Renal pelvis (tissue), 4 donors: Measurements from ENCODE around the gene SERGEF. TPM values are rescaled to one million over a fixed set of nuclear protein-coding genes. Genes with fewer than 3 reads are reported as not detected.
"Not testable (repeated sequence)": the region's sequence is repeated elsewhere in the genome, so short reads cannot be mapped to it uniquely, and the experiment has no call there.

Experiments used
- DNase-seq: peaks from one replicate; pipeline ENCODE4 v3.0.0-alpha.2; 2013
- polyA plus RNA-seq, 3 donors: library from polyadenylated mRNA; unstranded; fragments of 120-200 nt; gene quantifications; one replicate each; pipeline ENCODE4 v1.2.1, GENCODE V29; 2013; ENCODE audit not compliant: insufficient read length in 3 of 3

SERGEF gene
- polyA plus RNA-seq, 3 donors = 18.5 to 21.8 (median 20.5) TPM

DNA sequence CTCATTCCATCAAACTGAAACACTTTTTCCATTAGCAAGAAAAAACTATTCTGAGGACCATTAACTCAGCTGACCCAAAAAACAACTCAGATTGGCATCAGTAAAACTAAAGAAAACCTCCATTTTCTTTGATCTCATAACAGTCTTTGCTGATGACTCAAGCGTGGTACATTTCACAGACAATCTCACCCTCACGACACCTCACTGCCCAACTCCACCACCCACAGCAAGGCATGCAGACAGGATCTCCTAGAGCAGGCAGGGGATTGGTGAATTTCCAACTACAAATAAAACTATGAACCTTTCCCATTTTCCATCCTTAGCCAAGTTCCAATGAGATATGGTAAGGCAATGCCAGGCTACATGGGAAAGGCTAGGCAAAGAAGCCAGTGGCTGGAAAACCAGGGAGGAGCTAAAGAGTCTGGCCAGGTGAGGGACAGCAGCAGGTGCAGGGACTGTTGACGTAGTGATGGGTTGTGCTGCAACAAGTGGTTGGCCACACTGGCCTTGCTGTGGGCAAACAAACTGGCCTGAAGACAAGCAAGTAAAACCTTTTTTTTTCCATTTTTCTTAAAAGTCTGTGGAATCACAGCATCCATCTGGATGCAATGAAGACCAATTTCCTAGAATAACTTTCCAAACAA is 97.2 kb downstream of the SERGEF start:
- DNase-seq = no peak

DNA sequence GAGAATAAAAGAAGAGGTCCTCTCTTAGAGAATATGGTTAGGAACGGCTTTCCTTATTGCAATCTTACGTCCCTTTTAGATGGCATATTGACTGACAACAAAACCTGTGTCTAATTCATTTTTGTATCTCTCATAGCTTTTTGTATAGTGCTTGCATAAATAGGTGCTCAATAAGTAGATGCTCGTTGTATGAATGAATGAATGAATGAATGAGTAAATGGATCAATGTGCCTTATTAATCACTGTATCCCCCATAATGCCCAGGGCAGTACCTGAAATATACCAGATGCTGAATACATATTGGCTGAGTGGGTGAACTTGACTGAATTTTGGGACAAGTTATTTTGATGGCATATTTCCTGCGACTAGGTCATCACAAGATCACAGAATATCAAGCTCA is 97.9 kb downstream of the SERGEF start:
- DNase-seq = no peak

DNA sequence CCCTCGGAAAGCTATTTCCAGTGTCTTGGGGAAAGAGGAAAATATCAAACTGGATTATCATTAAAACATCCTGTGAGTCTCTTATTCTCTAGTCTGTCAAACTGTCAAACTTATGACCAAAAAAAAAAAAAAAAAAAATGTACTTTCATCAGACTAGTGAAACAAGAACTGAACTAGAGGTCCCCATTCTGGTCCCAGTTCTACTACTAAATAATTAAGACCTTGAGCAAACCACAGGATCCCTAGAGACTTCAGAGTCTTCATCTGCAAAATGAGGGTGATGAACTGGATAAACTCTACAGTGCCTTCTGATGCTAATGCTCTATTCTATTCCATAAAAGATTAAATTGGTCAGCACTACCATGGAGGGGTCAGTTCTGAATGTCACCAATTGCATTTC is 105.8 kb downstream of the SERGEF start:
- DNase-seq = no peak

DNA sequence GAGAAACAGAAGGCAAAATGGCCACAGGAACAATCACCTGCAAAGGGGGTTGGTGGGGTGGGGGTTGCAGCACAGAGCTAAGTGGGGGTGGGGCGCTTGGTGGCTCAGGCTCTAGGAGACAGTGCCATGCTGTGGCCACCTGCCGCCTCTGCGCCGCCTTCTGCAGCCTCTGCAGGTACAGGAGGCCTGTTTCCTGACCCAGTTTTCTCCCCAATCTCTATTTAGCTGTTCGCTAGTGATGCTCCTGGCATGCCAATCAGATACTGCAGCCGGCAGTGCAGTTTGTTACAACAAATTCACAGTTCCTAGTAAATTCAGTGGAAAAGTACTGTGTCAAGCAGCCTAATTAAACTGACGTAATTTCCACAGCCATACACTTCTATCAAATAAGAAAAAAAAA is 106.4 kb downstream of the SERGEF start:
- DNase-seq = no peak

- no peak for DNase-seq
Measured at GRCh38 chr11:17905477-17905876, 107.4 kb downstream of the SERGEF start.

GRCh38 chr11:17901481-17901880 is 111.4 kb downstream of the SERGEF start:
- DNase-seq = no peak

DNA sequence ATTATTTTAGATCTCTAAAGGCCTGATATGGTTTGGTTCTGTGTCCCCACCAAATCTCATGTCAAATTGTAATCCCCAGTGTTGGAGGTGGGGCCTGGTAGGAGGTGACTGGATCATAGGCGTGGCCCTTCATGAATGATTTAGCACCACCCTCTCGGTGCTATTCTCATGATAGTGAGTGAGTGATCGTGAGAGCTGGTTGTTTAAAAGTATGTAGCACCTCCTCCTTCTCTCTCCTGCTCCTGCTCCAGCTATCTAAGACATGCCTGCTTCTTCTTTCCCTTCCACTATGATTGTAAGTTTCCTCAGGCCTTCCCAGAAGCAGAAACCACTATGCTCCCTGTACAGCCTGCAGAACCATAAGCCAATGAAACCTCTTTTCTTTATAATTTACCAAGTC is 114.1 kb downstream of the SERGEF start:
- DNase-seq = no peak

GRCh38 chr11:17898071-17898470 is 114.8 kb downstream of the SERGEF start:
- DNase-seq = no peak

DNA sequence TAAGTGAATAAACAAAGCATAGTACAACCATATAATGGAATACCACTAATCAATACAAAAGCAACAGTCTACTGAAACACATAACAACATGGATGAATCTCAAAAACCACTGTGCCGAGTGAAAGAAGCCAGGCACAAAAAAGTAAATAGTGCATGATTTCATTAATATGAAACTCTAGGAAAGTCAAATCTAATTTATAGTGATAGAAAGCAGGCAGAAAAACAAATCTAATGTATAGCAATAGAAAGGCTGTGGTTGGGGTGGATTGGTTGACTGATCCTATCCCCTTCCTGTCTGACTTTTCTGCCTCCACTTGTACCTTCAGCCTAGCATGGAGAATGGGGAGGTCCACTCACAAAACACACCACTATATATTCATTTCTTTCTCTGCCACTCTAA is 115.4 kb downstream of the SERGEF start:
- no peak for DNase-seq

GRCh38 chr11:17896496-17897151 is 116.2 kb downstream of the SERGEF start:
- DNase-seq = not testable (repeated sequence)

- DNase-seq = no peak
Measured at GRCh38 chr11:17894929-17895658, 117.8 kb downstream of the SERGEF start.

GRCh38 chr11:17892409-17892808 is 120.4 kb downstream of the SERGEF start:
- no peak for DNase-seq

DNA sequence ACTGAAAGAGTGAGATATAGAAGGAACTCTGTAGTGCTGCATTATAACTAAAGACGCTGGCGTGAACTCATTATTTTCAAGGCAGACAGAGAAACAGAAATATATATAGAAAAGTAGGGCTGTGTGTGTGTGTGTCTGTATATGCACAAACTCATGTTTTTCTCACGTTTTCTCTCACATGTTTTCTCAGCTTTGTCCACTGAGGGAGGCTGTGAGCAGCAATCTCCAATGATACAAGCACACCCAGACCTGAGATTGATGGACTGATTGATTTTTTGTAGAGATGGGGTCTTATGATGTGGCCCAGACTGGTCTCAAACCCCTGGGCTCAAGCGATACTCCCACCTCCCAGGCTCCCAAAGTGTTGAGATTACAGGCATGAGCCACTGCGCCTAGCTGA is 122.5 kb downstream of the SERGEF start:
- DNase-seq = no peak

DNA sequence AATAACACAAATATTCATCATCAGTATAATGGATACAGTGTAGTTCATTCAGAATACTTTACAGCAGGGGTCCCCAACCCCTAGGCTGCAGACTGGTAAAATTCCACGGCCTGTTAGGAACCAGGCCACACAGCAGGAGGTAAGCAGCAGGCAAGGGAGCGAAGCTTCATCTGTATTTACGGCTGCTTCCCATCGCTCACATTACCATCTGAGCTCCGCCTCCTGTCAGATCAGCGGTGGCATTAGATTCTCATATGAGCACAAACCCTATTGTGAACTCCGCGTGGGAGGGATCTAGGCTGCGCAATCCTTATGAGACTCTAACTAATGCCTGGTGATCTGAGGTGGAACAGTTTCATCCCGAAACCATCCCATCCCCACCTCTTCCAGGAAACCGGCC is 125.1 kb downstream of the SERGEF start:
- peak; percentile 21 for DNase-seq

DNA sequence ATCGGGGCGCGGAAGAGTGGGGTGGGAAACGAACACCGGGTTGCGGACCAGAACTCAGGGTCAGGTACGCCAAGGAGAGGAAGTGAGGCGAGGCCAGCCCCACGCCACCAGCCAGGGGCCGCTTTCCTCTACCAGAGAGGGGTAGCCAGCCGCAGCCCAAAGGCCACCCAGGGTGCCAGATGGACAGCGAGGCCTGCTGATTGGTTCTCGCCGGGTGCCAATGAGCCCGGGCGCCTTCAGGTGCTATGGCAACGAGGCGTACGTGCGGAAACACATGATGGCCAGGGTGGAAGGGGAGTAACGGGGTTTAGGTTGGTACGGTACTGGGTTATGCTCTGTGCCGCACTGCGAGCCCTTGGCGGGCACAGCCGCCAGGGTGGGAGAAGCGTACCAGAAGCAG is 128.9 kb downstream of the SERGEF start:
- no peak for DNase-seq

DNA sequence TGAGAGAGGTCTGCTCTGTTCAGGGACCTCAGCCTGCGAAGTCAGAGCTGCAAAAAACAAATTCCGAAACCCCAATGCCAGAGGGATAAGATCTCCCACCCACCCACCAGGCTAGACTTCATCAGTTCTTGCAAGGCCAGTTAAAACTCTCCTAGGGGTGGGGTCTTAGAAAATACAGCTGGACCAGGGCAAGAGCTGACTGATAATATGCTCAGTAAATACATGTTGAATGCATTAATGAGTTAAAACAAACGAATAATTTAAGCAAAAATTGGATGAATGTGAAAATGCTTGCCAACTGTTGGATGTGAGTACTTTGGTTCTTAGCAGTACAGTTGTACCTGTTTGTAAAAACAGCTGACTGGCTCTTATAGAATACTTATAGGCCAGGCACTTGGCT is 129.8 kb downstream of the SERGEF start:
- DNase-seq = no peak

DNA sequence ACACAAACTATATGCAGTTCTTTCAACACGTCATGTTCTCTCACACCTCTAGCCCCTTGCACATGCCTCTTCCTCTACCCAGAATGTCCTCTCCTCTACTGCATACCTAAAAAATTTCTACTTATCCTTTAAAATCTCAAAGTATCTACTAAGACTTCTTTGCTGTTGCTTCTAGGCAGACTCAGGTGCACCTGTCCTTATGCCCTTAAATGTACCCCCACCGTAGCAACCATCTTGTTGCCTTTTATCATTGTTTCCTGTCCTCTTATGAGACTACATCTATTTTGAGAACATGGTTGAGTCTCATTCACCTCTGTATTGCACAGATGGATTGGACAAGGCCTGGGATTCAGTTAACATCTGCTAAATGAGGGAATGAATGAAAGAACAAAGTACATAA is 134.1 kb downstream of the SERGEF start:
- no peak for DNase-seq

DNA sequence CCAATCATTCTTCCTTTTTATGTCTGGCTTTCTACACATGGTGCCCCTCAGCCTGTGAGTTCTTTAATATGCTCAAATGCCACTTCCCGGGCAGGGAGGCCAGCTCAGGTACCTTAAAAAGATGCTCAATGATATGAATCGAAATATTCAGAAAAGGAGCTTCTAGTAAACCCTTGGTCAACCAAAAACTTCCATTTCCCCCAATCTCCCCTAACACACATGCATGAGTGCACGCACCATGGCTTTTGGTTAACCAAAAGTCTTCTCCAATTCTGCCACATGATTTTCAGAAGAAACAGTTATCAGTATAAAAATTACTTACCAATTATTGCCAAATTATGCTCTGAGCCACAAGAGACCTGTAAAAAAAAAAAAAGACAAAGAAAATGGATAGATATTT is 135.0 kb downstream of the SERGEF start:
- DNase-seq = no peak

GRCh38 chr11:17876827-17877226 is 136.0 kb downstream of the SERGEF start:
- no peak for DNase-seq

DNA sequence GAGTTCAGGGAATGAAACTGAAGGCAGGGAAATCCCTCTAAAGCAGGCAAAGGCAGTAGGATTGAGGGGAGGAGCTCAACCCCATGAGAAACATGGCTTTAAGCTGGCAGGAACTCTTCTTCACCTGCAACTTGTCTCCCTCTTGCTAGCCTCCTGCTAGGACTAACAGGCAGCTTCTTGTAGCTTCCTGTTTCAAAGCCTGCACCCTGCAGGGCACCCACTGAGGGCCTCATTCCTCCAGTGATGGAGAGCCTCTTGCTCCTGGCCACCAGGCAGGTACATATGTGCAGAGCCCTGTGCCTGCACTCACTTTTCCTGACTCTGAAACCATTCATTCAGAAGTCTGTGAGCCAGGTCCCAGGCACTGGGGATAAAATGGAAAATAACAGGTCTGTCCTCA is 137.0 kb downstream of the SERGEF start:
- no peak for DNase-seq

DNA sequence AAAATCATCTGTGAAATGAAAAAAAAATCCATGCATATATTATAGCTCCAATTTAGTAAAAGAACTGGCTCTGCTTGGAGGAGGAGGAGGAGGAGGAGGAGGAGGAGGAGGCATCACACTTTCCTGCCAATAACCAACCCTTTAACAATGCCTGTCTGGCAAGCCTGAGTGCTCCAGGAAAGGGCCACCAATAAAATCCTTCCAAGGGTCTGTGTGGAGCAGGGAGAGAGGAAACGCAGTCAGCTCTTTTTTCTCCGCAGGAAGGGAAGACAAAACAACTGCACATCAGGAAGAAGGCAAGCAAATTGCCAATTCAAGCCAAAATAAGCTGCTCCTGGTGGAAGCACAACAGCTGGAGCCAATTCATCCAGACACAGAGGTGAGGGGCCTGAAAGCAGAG is 139.3 kb downstream of the SERGEF start:
- DNase-seq = no peak

DNA sequence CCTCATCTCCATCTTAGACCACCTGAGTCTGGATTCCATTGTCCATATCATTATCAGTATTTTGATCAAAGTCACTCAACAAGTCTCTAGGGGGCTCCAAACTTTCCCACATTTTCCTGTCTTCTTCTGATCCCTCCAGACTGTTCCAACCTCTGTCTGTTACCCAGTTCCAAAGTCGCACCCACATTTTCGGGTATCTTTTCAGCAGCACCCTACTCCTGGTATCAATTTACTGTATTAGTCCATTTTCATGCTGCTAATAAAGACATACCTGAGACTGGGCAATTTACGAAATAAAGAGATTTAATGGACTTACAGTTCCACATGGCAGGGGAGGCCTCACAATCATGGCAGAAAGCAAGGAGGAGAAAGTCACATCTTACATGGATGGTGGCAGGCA is 144.4 kb downstream of the SERGEF start:
- DNase-seq = not testable (repeated sequence)

GRCh38 chr11:17867341-17867740 is 145.5 kb downstream of the SERGEF start:
- no peak for DNase-seq
